Effector memory CD4-positive, alpha-beta T cell (primary cell): ENCODE measurements around the gene SRGAP1.
"Not testable (repeated sequence)": the region's sequence is repeated elsewhere in the genome, so short reads cannot be mapped to it uniquely, and the experiment has no call there.

Experiments used
- DNase-seq, 3 donors: peaks; one replicate each; pipeline ENCODE4 v3.0.0-alpha.2; 2020
- H3K27ac ChIP-seq: 2 replicates; pipeline ENCODE4 v1.7.0; 2013; ENCODE audit warnings: mild to moderate bottlenecking, low read length, moderate library complexity; ENCODE audit not compliant: insufficient read depth, poor library complexity, severe bottlenecking
- H3K27me3 ChIP-seq: replicated peaks from 2 replicates; pipeline ENCODE4 v1.7.0; 2013; ENCODE audit warnings: mild to moderate bottlenecking, low read length; ENCODE audit not compliant: insufficient read depth, control insufficient read depth, poor library complexity, severe bottlenecking
- H3K36me3 ChIP-seq: 2 replicates; pipeline ENCODE4 v1.7.0; 2013; ENCODE audit warnings: mild to moderate bottlenecking, low read length, moderate library complexity; ENCODE audit not compliant: control insufficient read depth, insufficient read depth
- H3K4me1 ChIP-seq: 2 replicates; pipeline ENCODE4 v1.7.0; 2013; ENCODE audit warnings: low read length, mild to moderate bottlenecking; ENCODE audit not compliant: control insufficient read depth, insufficient read depth, poor library complexity, severe bottlenecking
- H3K4me3 ChIP-seq: 2 replicates; pipeline ENCODE4 v1.7.0; 2013; ENCODE audit warnings: low read length, low read depth, mild to moderate bottlenecking; ENCODE audit not compliant: insufficient read depth, poor library complexity, severe bottlenecking
- H3K9me3 ChIP-seq: 2 replicates; pipeline ENCODE4 v1.7.0; 2013; ENCODE audit warnings: mild to moderate bottlenecking, low read length, moderate library complexity; ENCODE audit not compliant: control insufficient read depth

SRGAP1 gene

DNA sequence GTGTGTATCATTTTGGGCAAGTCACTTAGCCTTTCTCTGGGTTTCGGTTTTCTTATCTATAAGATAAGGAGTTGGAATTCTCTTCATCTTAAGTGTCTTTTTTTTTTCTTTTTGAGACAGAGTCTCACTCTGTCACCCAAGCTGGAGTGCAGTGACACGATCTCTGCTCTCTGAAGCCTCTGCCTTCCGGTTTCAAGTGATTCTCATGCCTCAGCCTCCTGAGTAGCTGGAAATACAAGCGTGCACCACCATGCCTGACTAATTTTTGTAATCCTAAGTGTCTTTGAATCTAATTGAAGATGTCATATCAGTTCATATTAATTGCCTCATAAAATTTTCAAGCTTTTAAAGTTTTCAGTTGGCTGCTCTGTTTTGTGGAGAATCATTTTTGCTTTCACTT lies 4.0 kb downstream of the SRGAP1 start:
- no peaks in the 10 kb centered on the region for H3K9me3 ChIP-seq
- no peak overlapping the region for H3K27ac ChIP-seq
- no peaks in the 10 kb centered on the region for H3K36me3 ChIP-seq
- peaks cover 4% of the 10 kb centered on the region for H3K4me1 ChIP-seq
- no peak for DNase-seq
- H3K4me3 ChIP-seq = no peak overlapping the region
- peaks cover 6% of the 10 kb centered on the region for H3K27me3 ChIP-seq

DNA sequence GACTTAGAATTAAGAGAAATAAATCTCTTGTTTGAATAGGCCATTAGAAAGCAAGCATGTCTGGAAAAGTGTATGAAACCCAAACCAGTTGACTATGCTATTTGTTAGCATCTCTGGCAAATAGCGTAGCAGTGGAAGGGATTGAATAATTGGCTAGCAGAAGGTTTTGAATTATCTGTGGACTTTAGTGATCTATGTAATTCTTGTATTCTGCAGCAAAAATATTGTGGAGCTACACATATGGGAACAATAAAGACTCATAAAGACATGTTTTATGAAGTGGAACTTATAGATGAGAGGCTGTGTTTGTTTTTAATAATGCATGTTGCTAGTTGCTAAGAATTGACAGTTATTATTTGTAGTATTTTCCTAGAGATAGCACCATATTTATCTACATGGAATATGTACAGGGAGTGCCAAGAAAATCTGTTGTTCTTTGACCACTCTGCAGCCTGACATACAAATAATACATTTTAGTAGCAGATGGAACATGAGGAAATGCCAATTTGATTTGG lies 4.7 kb downstream of the SRGAP1 start:
- Histone ChIP-seq H3K4me1 (peaks cover 4% of the 10 kb centered on the region), H3K4me3 (no peak overlapping the region)

DNA sequence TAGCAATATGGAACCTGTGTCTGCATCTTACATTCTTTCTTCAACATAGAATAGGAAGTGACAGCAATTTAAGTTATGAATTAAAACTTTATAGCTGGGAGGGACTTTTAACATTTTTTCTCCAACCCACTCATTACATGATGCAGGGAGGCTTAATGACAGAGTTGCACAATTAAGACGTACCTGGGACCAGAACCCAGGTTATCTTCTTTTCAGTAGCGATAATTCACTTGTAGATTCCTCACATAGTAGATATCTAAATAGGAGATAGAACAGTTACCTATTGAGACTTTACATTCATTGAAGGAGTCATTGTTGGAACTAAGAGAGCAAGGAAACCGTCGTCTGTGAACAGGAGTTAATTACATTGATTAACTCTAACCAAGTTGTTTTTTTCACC lies 5.1 kb downstream of the SRGAP1 start:
- no peak for DNase-seq
- peaks cover 4% of the 10 kb centered on the region for H3K4me1 ChIP-seq
- H3K9me3 ChIP-seq = no peaks in the 10 kb centered on the region
- H3K27me3 ChIP-seq = peaks cover under 1% of the 10 kb centered on the region
- no peak overlapping the region for H3K4me3 ChIP-seq
- H3K27ac ChIP-seq = no peak overlapping the region
- no peaks in the 10 kb centered on the region for H3K36me3 ChIP-seq

More for the DNA sequence above, 4.7 kb downstream of the SRGAP1 start:
- no peaks in the 10 kb centered on the region for H3K36me3 ChIP-seq
- H3K9me3 ChIP-seq = no peaks in the 10 kb centered on the region
- DNase-seq = no peak
- peaks cover 5% of the 10 kb centered on the region for H3K27me3 ChIP-seq
- no peak overlapping the region for H3K27ac ChIP-seq

DNA sequence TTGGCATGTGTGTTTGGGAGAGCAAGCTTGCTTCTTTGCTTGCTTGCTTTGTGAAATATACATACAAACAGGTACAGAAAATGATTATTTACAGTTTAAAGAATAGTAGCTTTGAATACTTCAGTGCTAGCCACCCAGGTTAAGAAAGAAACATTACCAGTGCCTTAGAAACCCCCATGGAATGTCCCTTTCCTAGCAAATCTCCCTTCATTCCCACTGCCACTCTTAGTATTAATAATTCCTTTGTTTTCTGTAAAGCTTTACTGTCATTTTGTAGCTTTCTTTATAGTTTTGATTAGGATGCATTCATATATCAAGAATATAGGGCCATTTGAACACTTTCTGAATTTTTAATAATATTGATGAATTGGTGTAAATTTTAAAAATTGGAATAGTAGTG lies 9.5 kb downstream of the SRGAP1 start:
- no peaks in the 10 kb centered on the region for H3K27me3 ChIP-seq
- H3K27ac ChIP-seq = no peak overlapping the region
- H3K36me3 ChIP-seq = no peaks in the 10 kb centered on the region
- no peak overlapping the region for H3K4me3 ChIP-seq
- no peak for DNase-seq
- no peaks in the 10 kb centered on the region for H3K9me3 ChIP-seq
- H3K4me1 ChIP-seq = no peaks in the 10 kb centered on the region

DNA sequence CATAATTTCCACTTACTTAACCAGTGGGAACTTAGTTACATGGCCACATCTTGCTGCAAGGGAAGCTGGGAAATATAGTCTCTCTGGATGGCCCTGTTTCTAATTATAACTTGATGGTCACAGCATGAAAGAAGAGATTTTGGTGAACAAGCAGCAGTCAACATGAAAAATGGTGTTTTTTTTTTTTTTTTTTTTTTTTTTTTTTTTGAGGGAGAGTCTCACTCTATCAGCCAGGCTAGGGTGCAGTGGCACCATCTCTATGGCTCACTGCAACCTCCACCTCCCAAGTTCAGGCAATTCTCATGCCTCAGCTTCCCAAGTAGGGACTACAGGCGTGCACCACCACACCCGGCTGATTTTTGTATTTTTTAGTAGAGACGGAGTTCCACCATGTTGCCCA lies 10.8 kb downstream of the SRGAP1 start:
- no peaks in the 10 kb centered on the region for H3K9me3 ChIP-seq
- H3K36me3 ChIP-seq = no peaks in the 10 kb centered on the region
- no peaks in the 10 kb centered on the region for H3K4me1 ChIP-seq
- DNase-seq = no peak
- H3K4me3 ChIP-seq = no peak overlapping the region
- no peak overlapping the region for H3K27ac ChIP-seq
- no peaks in the 10 kb centered on the region for H3K27me3 ChIP-seq

DNA sequence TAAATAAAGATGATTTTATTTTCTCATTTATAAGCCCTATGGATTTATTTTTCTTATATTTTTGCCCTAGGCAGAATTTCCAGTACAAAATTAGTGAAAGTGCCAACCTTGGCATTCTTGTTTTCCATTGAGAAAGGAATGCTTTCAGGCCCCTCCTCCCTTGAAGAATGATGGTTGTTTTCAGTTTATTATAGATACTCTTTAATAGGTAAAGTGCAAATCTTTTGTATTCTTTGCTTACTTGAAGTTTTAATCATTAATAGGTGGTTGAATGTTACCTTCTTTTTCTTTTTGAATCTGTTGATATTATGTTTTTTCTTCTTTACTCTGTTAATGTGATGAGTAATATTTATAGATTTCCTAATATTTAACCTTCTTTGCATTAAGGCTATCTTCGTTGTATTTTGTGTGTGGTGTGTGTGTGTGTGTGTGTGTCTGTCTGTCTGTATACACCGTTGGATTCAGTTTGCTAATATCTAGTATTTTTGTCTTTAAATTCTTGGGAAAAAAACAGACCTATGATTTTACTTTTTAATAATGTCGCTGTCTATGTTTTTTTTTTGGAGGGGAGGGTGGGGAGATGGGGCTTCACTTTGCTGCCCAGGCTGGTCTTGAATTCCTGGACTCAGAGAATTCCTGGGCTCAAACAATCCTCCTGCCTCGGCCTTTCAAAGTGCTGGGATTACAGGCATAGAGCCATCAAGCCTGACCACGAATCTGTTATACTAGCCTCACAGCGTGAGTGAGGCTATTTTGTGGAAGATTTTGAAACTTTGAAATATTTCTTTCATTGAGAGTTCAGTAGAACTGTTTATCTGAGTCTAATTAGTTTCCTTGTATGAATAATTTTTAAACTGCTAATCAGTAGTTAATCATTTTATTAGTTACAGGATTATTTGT lies 13.5 kb downstream of the SRGAP1 start:
- no peak overlapping the region for H3K4me3 ChIP-seq
- no peak overlapping the region for H3K27ac ChIP-seq
- no peaks in the 10 kb centered on the region for H3K9me3 ChIP-seq
- no peak for DNase-seq
- H3K36me3 ChIP-seq = no peaks in the 10 kb centered on the region
- H3K27me3 ChIP-seq = no peaks in the 10 kb centered on the region
- H3K4me1 ChIP-seq = no peaks in the 10 kb centered on the region

DNA sequence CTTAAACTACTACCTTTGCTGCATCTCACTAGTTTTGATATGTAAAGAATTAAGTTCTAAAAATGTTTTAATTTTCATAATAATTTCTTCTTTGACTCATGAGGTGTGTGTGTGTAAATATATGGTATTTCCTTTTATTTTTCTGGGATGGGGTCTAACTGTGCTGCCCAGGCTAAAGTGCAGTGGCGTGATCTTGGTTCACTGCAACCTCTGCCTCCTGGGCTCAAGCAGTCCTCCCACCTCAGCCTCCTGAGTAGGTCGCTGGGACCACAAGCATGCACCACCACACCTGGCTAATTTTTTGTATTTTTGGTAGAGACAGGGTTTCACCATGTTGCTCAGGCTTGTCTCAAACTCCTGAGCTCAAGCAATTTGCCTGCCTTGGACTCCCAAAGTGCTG lies 15.4 kb downstream of the SRGAP1 start:
- not testable (repeated sequence) for H3K27ac ChIP-seq, H3K27me3 ChIP-seq, H3K36me3 ChIP-seq, H3K9me3 ChIP-seq, H3K4me3 ChIP-seq, DNase-seq, H3K4me1 ChIP-seq

DNA sequence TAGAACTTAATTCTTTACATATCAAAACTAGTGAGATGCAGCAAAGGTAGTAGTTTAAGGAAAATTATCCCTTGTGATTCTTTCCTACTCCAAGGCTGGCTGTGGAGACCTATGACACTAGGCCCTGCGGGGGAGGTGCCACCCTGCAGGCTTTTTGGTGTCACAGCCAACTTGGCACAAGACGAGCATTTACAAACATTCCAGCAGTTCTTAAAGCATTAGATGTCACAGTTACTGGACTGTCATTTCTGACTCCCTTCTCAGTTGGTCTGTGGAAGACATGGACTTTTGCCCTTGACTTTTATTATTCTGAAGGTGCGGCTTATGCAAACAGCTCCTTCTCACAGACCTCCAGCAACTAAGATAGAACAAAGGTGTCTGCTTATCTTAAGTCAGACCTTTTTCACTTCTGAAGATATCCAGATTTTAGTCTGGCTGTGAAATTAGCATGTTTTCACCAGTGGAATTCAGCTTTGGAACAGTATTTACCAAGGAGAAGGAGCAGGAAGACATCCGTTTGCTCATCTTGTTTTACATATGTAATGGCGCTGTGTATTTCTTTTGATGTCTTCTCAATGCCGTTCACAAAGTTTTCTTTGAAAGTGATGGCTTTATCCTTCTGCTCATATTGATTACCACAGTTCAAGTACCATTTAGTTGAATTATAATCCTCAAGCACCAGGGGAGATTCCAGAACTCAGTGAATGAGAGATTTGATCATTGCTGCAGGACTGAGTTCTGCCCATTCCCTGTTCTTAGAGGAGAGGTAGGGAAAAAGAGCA lies 17.9 kb downstream of the SRGAP1 start:
- Histone ChIP-seq H3K27ac (no peak overlapping the region), H3K9me3 (no peaks in the 10 kb centered on the region), H3K27me3 (no peaks in the 10 kb centered on the region), H3K4me3 (no peak overlapping the region), H3K36me3 (no peaks in the 10 kb centered on the region), H3K4me1 (no peaks in the 10 kb centered on the region)
- DNase-seq = no peak

DNA sequence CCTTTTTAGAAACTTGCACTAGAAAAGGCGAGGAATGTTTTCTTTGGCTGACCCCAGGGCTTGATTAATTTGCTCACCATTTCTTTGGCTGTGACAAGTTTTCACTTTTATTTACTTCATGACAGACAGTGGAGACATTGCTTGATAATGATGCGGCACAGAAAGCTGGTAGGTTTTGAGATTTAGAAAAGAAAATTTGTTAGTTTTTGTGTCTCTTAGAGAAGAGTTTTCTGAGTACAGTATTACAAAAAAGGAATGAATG lies 18.4 kb downstream of the SRGAP1 start:
- Histone ChIP-seq H3K9me3 (no peaks in the 10 kb centered on the region), H3K27ac (no peak overlapping the region), H3K36me3 (no peaks in the 10 kb centered on the region), H3K4me3 (no peak overlapping the region), H3K4me1 (no peaks in the 10 kb centered on the region), H3K27me3 (no peaks in the 10 kb centered on the region)
- DNase-seq = no peak
